ENCODE results near the gene PAX2.

DNA sequence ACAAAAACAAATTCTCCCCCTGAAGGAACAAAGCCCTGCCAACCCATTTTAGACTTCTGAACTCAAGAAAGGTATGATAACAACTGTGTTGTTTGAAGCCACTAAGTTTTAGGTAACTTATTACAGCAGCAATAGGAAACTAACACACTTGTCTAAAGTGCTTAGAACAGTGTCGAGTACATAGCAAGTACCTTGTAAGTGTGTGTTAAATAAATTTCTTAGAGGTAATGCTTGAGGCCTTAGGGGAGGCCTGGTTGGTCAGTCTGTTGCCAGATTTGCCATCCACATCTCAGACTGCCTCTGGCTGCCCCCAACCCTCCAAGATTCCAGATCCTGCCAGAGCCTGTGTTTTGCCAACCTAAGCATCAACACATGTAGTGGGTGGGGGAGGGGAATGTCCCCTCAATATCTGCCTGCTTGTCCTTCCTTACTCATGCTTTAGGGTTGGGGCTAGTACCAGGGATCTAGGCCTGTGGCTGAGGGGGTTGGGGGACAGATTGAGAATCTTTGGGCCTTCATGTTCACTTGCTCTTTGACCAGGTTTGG lies 27.1 kb upstream of the PAX2 start:
- TF ChIP-seq CTCF (conservative IDR thresholded peaks at IDR 0.05) = no peak
- TF ChIP-seq ZFX (IDR thresholded peaks at IDR 0.05) = no peak
